ENCODE data around the gene GLYATL2.

The GLYATL2 gene

GRCh38 chr11:58844361-58845005 is at the start of gene GLYATL2:
Gene GLYATL2 (minus strand): TSS chr11:58844704. CDS start chr11:58839612, 5,092 bp downstream.
- no peak for DNase-seq

- no peak for DNase-seq
These were observed 49.4 kb upstream of the GLYATL2 start for GRCh38 chr11:58893899-58894298.

- no peak for DNase-seq
These were observed 44.1 kb upstream of the GLYATL2 start for GRCh38 chr11:58888579-58888978.

- no peak for DNase-seq
These were observed 42.9 kb upstream of the GLYATL2 start for GRCh38 chr11:58887452-58887851.

- DNase-seq = no peak
These were observed 36.1 kb upstream of the GLYATL2 start for GRCh38 chr11:58880625-58881024.

GRCh38 chr11:58880166-58880565 is 35.7 kb upstream of the GLYATL2 start:
- DNase-seq = no peak

- no peak for DNase-seq
These were observed 23.1 kb upstream of the GLYATL2 start for GRCh38 chr11:58867556-58867955.

- no peak for DNase-seq
These were observed 22.3 kb upstream of the GLYATL2 start for GRCh38 chr11:58866788-58867187.

- DNase-seq = no peak
These were observed 19.8 kb upstream of the GLYATL2 start for GRCh38 chr11:58864335-58864734.

GRCh38 chr11:58863697-58864096 is 19.2 kb upstream of the GLYATL2 start:
- DNase-seq = no peak

GRCh38 chr11:58861533-58861932 is 17.0 kb upstream of the GLYATL2 start:
- DNase-seq = no peak

- DNase-seq = no peak
These were observed 12.3 kb upstream of the GLYATL2 start for GRCh38 chr11:58856806-58857205.

- no peak for DNase-seq
These were observed 882 bp upstream of the GLYATL2 start for GRCh38 chr11:58845386-58845785.

- DNase-seq = no peak
These were observed 6.7 kb downstream of the GLYATL2 start for GRCh38 chr11:58837707-58838388.

GRCh38 chr11:58832056-58832645 is 12.4 kb downstream of the GLYATL2 start:
- no peak for DNase-seq

GRCh38 chr11:58830673-58831301 is 13.7 kb downstream of the GLYATL2 start:
- no peak for DNase-seq

- no peak for DNase-seq
These were observed 14.7 kb downstream of the GLYATL2 start for GRCh38 chr11:58829786-58830185.

- no peak for DNase-seq
These were observed 30.8 kb downstream of the GLYATL2 start for GRCh38 chr11:58813693-58814092.

- no peak for DNase-seq
These were observed 33.0 kb downstream of the GLYATL2 start for GRCh38 chr11:58811499-58811898.

GRCh38 chr11:58807343-58807742 is 37.2 kb downstream of the GLYATL2 start:
- no peak for DNase-seq

GRCh38 chr11:58805065-58805464 is 39.4 kb downstream of the GLYATL2 start:
- no peak for DNase-seq

- DNase-seq = no peak
These were observed 42.4 kb downstream of the GLYATL2 start for GRCh38 chr11:58801974-58802545.

GRCh38 chr11:58801302-58801701 is 43.2 kb downstream of the GLYATL2 start:
- no peak for DNase-seq

GRCh38 chr11:58796333-58796732 is 48.2 kb downstream of the GLYATL2 start:
- no peak for DNase-seq
